Stimulated activated CD8-positive, alpha-beta memory T cell treated with anti-CD3 and anti-CD28 coated beads, Interleukin-15, amount 100 ng/mL, for 1 hour (primary cell): Measurements from ENCODE around the gene LZTR1.

Experiments
- DNase-seq: peaks from one replicate; pipeline ENCODE4 v3.0.0-alpha.2; 2020; ENCODE audit warnings: low read depth

LZTR1 gene

DNA sequence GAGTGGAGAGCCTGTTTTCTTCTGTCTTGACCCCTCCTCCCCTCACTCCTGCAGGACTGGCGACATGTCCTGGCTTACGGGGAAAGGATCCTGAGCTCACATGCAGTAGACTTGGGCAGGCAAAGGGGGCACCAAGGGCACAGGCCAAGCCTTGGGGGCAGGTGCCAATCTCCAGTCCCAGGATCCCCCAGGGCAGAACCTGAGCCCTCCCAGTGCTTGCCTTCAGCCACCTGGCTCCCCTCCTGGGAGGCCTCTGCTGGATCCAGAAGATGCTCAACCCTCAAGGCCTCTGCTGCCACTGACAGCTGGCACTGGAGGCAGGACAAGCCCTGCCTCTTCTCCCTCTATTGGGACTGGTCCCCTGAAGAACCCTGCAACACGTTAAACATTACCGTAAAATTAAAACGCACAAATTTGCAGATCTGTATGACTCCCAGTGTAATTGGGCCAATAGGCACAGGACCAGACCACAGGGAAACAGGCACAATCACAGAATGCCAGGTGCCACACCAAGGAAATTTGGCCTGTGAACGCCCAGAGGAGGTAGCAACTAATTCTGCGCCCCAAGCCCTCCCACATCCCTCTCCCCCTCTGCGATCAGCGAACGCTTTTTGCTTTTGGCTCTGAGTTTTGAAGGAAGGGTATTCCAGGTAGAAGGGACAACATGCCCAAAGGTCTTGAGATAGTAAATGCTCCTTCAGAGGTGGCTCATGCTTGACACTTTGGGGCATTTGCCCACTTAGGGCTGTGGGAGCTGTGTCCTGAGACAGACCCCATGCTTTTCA, 967 bp upstream of the LZTR1 start:
- DNase-seq = no peak

DNA sequence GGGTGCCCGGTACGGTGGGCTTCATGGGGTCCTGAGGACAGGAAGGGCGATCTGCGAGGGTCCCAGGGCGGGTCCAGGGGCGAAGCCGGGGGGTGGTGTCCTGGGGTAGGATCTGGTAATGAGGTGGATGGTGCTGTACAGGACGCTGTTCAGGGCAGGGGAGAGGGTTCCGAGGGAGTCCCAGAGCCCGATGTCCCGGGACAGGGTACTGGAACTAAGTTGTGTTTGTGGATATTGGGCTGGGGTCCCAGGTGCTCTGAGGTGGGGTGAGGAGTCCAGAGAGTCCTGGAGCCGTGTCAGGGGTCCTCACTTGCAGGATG, 426 bp downstream of the LZTR1 start:
- DNase-seq = no peak

- no peak for DNase-seq
These were observed 1.1 kb downstream of the LZTR1 start for GRCh38 chr22:20983081-20983771.

DNA sequence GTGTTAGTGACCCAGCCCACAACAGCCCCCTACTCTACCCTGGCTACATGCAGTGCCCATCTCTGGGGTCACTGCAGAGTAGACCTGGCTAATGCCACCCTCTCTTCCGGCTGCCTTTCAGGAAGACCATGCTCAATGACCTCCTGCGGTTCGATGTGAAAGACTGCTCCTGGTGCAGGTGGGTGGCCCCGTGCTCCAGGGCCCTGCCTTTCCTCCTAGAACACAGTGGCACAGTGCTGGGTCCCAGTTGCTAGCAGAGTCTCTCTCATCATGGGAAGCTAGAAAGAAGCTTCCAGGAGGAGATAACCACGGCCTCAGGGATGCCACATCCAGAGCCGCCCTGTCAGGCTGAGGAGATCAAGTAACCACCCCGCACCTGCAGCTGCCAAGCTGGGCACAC, 3.6 kb downstream of the LZTR1 start:
- no peak for DNase-seq

DNA sequence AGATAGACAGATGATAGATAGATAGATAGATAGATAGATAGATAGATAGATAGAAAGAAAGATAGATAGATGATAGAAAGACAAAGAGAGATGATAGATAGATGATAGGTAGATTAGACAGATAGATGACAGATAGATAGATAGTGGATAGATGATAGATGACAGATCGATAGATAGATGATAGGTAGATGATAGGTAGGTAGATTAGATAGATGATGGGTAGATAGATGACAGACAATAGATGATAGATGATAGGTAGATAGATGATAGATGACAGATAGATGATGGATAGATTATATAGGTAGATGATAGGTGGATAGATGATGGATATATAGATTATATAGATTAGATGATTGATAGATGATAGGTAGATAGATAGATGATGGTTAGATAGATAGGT, 4.3 kb downstream of the LZTR1 start:
- DNase-seq = no peak

DNA sequence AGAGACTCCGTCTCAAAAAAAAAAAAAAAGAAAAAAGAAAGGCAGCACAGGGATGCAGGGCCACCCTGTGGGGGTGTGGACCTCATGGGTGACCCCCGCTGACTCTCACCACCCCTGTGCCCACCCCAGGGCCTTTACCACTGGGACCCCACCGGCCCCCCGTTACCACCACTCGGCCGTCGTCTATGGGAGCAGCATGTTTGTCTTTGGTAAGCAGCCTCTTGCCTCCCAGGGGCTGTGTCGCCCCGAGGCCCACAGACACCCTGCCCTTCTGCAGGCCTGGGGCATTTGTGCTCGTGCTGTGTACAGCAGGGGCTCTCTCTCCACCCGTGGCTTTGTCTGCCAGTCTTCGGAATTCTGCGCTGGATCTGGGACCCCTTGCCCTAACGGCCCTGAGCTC, 5.3 kb downstream of the LZTR1 start:
- DNase-seq = no peak

DNA sequence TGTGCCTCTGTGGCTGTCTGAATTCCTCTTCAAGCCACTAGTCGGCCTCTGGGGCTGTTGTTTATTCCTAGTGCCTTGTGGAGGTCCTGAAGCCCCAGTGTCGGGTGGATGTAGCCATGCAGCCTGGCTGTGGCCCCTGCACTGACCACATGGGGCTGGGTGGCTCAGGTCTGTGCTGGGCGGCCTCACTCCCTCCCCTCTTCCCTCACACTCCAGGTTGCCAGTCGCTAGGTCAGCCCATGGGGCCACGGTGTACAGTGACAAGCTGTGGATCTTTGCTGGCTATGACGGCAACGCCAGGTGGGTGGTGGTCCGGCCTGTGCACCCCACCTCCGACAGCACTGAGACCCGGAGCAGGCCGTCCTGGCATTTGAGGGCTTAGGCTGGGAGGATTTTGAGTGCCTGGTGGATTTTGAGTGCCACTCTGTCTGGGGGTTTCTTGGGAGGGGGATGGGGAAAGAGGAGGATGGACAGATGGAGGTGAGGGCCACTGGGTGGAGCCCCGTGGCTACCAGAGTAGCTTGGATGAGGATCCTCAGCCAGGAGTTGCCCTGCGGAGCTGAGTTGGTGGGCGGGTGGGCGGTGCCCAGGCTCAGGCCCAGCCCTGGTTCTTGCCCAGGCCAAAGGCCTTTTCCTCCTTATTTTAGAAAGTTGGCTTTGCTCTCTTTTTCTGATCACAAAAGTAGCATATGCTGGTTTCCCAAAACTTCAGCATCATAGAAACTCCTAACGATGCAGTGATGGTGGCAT, 6.7 kb downstream of the LZTR1 start:
- no peak for DNase-seq

DNA sequence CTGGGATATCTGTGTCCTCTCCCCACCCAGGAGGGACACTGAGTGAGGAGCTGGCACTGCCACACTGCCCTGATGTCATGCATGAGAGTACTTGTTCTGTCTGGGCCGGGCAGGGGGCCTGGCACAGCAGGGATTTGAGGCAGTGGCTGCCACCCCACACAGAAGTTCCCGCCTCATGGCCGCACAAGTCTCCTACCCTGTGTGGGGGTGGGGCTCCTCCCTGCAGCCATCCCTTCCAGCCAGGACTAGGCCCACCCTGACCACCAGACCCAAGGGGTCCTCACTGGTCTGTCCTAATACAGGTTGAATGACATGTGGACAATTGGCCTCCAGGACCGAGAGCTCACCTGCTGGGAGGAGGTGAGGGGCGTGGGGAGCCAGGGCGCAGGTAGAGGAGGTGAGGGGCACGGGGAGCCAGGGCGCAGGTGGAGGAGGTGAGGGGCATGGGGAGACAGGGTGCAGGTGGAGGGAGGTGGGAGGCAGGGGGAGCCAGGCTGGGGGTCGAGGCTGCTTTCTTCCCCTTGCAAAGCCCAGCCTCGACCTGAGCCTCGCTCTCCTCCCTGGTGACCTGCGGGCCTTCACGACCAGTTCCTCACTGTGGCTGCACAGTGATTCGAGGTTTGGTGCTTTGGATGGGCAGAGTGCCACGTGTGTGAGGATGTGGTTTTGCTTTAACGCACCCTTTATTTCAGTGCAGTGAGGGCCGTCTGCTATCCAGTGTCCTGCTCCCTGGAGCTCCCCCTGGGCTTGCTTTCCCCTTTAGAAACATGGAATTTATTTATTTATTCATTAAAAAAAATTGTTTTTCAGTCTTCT, 7.4 kb downstream of the LZTR1 start:
- DNase-seq = no peak

DNA sequence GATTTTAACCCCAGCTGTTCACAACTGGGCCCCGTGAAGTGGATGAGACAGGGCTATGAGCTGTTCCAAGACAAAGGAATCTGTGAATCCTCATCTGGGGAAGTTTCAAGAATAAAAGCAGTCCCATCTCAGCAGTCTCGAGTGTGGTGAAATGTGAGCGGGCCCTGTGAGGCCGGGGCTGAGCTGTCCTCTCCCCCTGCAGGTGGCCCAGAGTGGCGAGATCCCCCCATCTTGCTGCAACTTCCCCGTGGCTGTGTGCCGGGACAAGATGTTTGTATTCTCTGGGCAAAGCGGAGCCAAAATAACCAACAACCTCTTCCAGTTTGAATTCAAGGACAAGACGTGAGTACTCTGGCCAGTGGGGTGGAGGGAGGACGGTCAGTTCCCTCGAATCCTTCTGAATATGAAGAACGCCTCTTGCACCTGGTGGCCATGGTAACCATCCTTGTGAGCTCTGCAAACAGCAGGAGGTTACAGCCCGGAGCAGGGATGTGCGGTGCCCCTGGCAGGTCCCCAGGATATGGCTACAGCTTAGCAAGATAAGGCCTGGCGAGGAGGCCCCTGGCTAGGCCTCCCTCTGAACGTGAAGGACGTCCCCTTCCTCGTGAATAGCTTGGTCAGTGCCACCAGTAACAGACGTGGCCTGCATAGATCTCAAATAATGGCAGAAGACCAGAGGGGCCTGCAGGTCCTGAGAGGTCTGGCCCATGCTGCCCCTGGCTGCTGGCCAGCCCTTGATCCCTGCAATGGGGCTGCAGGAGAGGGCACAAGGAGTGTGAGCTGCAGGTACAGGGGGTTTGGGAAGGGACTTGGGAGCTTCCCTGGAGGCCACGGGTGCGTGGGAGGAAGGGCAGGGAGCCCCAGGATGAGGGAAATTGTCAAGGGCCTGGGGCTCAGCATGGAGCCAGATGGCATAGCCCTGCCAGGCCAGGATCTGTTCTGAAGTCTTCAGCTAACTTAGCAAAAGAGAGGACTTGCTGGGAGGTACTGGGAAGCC, 8.4 kb downstream of the LZTR1 start:
- DNase-seq = no peak

- no peak for DNase-seq
These were observed 9.4 kb downstream of the LZTR1 start for GRCh38 chr22:20991252-20992055.

GRCh38 chr22:20992056-20992442, 10.0 kb downstream of the LZTR1 start:
- no peak for DNase-seq

- DNase-seq = no peak
These were observed 10.6 kb downstream of the LZTR1 start for GRCh38 chr22:20992456-20993303.

GRCh38 chr22:20993304-20994127, 11.4 kb downstream of the LZTR1 start:
- no peak for DNase-seq

DNA sequence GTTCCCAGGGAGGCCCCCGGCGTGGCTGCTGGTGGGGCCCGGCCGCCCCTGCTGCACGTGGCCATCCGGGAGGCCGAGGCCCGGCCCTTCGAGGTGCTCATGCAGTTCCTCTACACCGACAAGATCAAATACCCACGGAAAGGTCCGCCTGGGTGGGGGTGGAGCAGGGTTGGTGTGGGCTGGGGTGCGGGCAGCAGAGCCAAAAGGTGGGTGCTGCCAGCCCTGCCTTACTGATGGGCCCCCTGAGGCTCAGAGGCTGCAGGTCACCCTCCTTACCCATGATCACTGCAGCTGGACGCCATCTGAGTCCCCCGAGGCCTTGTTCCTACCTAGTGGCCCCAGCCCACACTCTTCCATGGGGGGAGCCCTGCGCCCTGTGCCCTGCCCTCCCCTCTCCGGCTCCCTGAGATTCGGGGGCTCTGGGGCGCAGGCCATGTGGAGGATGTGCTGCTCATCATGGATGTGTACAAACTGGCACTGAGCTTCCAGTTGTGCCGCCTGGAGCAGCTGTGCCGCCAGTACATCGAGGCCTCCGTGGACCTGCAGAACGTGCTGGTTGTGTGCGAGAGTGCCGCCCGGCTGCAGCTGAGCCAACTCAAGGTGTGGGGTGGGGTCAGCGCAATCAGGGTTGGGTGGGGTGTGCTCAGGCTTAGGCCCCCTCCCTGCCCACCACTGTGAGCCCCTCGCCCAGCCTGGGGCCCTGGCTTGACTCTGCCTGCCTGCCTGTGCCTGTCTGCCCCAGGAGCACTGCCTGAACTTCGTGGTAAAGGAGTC, 12.2 kb downstream of the LZTR1 start:
- DNase-seq = no peak

GRCh38 chr22:20994902-20995241, 12.8 kb downstream of the LZTR1 start:
- DNase-seq = no peak

- no peak for DNase-seq
These were observed 13.4 kb downstream of the LZTR1 start for GRCh38 chr22:20995329-20996030.

- no peak for DNase-seq
These were observed 13.9 kb downstream of the LZTR1 start for GRCh38 chr22:20996031-20996410.
